Activated CD8-positive, alpha-beta T cell treated with anti-CD3 and anti-CD28 coated beads for 36 hours (primary cell): ENCODE measurements around the gene CLEC4D. TPM values are rescaled to one million over a fixed set of nuclear protein-coding genes. Genes with fewer than 3 reads are reported as not detected.

Experiments
- ATAC-seq: fragments of 200-7000 bp; cut with Tn5 transposase; one replicate; pipeline ENCODE4 v1.10.0; 2021; ENCODE audit warnings: mild to moderate bottlenecking, moderate library complexity
- CTCF ChIA-PET: fragments of 350-600 bp; sonication (Branson Sonifier 250); formaldehyde crosslinking; loops from one replicate; lab custom pipeline; 2021; ENCODE audit warnings: antibody characterized with exemption; lab: Charles Lee
- POLR2A ChIA-PET: fragments of 350-600 bp; sonication (Branson Sonifier 250); formaldehyde crosslinking; loops from one replicate; lab custom pipeline; 2021; ENCODE audit warnings: antibody characterized with exemption; lab: Charles Lee
- DNase-seq: peaks from one replicate; pipeline ENCODE4 v3.0.0-alpha.2; 2020
- H3K27ac Mint-ChIP-seq: one replicate; pipeline ENCODE4 v1.8.0; 2021; ENCODE audit warnings: mild to moderate bottlenecking, mixed read lengths
- H3K27me3 Mint-ChIP-seq: one replicate; pipeline ENCODE4 v1.8.0; 2021; ENCODE audit warnings: mixed read lengths
- H3K36me3 Mint-ChIP-seq: one replicate; pipeline ENCODE4 v1.8.0; 2021; ENCODE audit warnings: low read depth, mixed read lengths
- H3K4me1 Mint-ChIP-seq: one replicate; pipeline ENCODE4 v1.8.0; 2021; ENCODE audit warnings: low read depth, mixed read lengths
- H3K4me3 Mint-ChIP-seq: one replicate; pipeline ENCODE4 v1.8.0; 2021; ENCODE audit warnings: mild to moderate bottlenecking, moderate library complexity, mixed read lengths
- H3K9me3 Mint-ChIP-seq: one replicate; pipeline ENCODE4 v1.8.0; 2021; ENCODE audit warnings: mixed read lengths
- intact Hi-C: fragments of 100-400 bp; cut with micrococcal nuclease; formaldehyde crosslinking; loops from one replicate; pipeline ENCODE4 v1.10.0; 2022
- total RNA-seq, 2 experiments: library from RNA; stranded (reverse); gene quantifications; one replicate each; pipeline ENCODE4 v1.2.3, GENCODE V29; 2021
- TF ChIP-seq, protein P1 (sequence below): fragments of 200-600 bp; IDR thresholded peaks from one replicate; pipeline ENCODE4 v1.8.0; 2022; ENCODE audit warnings: antibody characterized with exemption, mild to moderate bottlenecking

The CLEC4D gene
- total RNA-seq, 2 experiments from 2014 or later = not detected

DNA sequence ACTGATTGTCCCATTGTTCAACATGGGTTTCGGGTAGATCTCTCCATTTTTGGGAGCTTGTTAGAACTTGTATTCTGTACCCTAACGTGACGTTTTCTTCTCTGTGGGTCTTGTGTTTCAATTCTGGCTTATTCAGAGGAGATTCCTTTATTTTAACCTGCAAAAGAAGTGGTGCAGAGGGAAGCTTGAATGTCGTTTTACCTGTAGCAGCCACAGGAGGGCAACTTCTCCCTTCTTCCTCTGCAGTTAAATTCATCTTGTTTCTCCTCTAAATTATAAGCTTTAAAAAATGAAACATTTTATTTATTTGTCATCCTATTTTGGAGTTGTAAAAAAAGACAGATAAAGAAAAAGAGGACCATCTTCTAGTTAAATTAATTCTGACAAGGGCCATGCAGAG is 13.7 kb upstream of the CLEC4D start:
- H3K4me1 Mint-ChIP-seq = peaks cover 4% of the 10 kb centered on the region
- DNase-seq (no peak), ATAC-seq (no peak)
- ChIA-PET POLR2A (no interaction called here), CTCF (interaction anchor here (0.7 to 1.4 kb wide), 3 partner anchors 11 to 111 kb away, joined by 3 to 7 read pairs (median 4); no protein-coding TSS in a partner anchor)
- TF ChIP-seq, protein P1, sequence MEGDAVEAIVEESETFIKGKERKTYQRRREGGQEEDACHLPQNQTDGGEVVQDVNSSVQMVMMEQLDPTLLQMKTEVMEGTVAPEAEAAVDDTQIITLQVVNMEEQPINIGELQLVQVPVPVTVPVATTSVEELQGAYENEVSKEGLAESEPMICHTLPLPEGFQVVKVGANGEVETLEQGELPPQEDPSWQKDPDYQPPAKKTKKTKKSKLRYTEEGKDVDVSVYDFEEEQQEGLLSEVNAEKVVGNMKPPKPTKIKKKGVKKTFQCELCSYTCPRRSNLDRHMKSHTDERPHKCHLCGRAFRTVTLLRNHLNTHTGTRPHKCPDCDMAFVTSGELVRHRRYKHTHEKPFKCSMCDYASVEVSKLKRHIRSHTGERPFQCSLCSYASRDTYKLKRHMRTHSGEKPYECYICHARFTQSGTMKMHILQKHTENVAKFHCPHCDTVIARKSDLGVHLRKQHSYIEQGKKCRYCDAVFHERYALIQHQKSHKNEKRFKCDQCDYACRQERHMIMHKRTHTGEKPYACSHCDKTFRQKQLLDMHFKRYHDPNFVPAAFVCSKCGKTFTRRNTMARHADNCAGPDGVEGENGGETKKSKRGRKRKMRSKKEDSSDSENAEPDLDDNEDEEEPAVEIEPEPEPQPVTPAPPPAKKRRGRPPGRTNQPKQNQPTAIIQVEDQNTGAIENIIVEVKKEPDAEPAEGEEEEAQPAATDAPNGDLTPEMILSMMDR = no peak
- H3K4me3 Mint-ChIP-seq = no peak overlapping the region
- intact Hi-C loops = no loop called here
- H3K27me3 Mint-ChIP-seq = peaks cover 12% of the 10 kb centered on the region
- no peak overlapping the region for H3K27ac Mint-ChIP-seq
- H3K9me3 Mint-ChIP-seq = no peaks in the 10 kb centered on the region
- H3K36me3 Mint-ChIP-seq = peaks cover under 1% of the 10 kb centered on the region

DNA sequence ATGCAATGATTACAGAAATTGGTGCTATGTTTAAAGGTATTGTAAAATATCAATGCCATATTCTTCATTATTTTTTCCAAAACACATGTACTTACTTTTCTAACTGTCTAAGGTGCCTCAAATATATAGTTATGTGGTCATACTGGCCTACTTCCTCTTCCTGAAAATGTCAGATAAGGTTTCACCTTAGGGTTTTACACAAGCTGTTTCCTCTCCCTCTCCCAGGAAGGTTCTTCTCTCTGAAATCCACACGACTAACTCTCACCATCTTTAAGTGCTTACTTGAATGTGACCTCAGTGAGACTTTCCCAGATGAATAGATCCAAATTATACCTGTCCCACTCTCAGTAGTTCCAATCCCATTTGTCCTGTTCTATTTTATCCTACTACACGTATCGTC is 11.6 kb upstream of the CLEC4D start:
- Mint-ChIP-seq H3K27ac (no peak overlapping the region), H3K36me3 (no peaks in the 10 kb centered on the region), H3K9me3 (no peaks in the 10 kb centered on the region), H3K4me3 (no peak overlapping the region), H3K27me3 (peaks cover 7% of the 10 kb centered on the region), H3K4me1 (peaks cover 4% of the 10 kb centered on the region)
- DNase-seq (no peak), ATAC-seq (no peak)
- CTCF ChIA-PET = interaction anchor here (1.1 to 2.8 kb wide), 3 partner anchors 9 to 89 kb away, joined by 3 to 15 read pairs (median 3); no protein-coding TSS in a partner anchor
- POLR2A ChIA-PET = no interaction called here
- intact Hi-C loops = no loop called here
- TF ChIP-seq, protein P1 = no peak

DNA sequence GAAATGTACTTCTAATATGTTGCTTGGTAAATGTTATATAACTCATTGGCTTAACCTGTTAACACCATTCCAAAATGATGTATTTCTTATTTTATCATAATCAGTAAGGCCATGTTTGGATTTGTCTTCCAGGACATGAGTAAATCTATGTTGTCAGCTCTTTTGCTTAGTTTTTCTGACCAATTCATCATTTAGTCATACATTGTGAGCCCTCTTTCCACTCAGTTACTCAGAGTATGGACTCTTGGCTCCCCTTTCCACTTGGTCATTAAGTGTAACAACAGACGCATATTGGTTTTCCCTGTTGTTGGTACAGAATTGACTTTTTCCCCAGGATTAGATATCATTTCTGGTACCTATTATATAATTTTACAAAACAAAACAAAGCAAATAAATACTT is 9.0 kb upstream of the CLEC4D start:
- H3K4me1 Mint-ChIP-seq = peaks cover 4% of the 10 kb centered on the region
- CTCF ChIA-PET = no interaction called here
- TF ChIP-seq, protein P1 = no peak
- peaks cover under 1% of the 10 kb centered on the region for H3K27me3 Mint-ChIP-seq
- ATAC-seq (no peak), DNase-seq (no peak)
- no peak overlapping the region for H3K27ac Mint-ChIP-seq
- POLR2A ChIA-PET = no interaction called here
- H3K36me3 Mint-ChIP-seq = no peaks in the 10 kb centered on the region
- no peak overlapping the region for H3K4me3 Mint-ChIP-seq
- H3K9me3 Mint-ChIP-seq = no peaks in the 10 kb centered on the region
- intact Hi-C loops = no loop called here

DNA sequence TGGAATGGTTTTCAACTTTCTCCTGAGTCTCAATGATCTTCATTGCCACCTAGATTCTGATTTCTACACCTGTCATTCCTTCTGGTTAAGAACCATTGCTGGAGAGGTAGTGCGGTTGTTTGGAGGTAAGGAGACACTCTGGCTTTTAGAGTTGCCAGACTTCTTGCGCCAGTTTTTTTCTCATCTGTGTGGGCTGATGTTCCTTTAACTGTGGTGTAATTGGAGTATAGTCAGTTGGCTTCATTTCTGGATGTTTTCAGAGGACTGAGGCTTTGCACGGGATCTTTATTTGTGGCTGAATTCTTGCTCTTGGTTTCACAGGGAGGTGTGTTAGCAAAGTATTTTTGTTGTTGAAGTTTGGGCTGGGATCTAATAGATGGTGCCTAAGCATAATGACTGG is 5.7 kb upstream of the CLEC4D start:
- Mint-ChIP-seq H3K27me3 (peaks cover 8% of the 10 kb centered on the region), H3K9me3 (no peaks in the 10 kb centered on the region), H3K4me3 (no peak overlapping the region), H3K36me3 (no peaks in the 10 kb centered on the region), H3K4me1 (no peaks in the 10 kb centered on the region), H3K27ac (no peak overlapping the region)
- ATAC-seq (no peak), DNase-seq (no peak)
- CTCF ChIA-PET = interaction anchor here (1.8 kb wide), 1 partner anchor 36 kb away, joined by 5 read pairs; no protein-coding TSS in a partner anchor
- POLR2A ChIA-PET = no interaction called here
- TF ChIP-seq, protein P1 = no peak
- intact Hi-C loops = no loop called here

DNA sequence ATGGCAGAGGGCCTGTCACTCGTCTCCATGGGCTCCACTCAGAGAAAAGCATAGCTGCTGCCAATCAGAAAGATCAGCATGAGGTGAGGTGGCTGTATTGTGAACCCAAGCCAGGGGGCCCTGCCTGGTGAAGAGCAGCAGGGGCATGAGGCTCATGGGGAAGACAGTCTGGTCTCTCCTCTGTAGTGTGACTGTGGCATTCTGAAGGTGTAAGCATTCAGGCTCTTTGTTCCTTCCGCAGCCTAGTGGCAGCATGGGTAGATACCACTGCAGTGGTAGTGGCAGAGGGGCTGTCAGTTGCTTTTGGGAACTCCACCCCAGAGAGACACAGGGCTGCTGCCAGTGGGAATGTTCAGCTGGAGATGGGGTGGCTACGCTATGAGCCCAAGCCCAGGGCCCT is 5.1 kb upstream of the CLEC4D start:
- CTCF ChIA-PET = interaction anchor here (0.8 to 1.8 kb wide), 2 partner anchors 36 to 140 kb away, joined by 3 to 5 read pairs; no protein-coding TSS in a partner anchor
- ATAC-seq = no peak
- peaks cover 11% of the 10 kb centered on the region for H3K27me3 Mint-ChIP-seq
- H3K4me1 Mint-ChIP-seq = no peaks in the 10 kb centered on the region
- no peak overlapping the region for H3K27ac Mint-ChIP-seq
- no peaks in the 10 kb centered on the region for H3K9me3 Mint-ChIP-seq
- no peak overlapping the region for H3K4me3 Mint-ChIP-seq
- TF ChIP-seq, protein P1 = no peak
- DNase-seq = no peak
- POLR2A ChIA-PET = no interaction called here
- no peaks in the 10 kb centered on the region for H3K36me3 Mint-ChIP-seq
- intact Hi-C loops = no loop called here
